ENCODE data around the gene SKOR1.

- TF ChIP-seq CTCF (conservative IDR thresholded peaks at IDR 0.05 in 1 of 2, IDR thresholded peaks at IDR 0.05 in 1 of 2; ENCODE audit: extremely low read depth in 1 of 2, insufficient read depth in 1 of 2, low read depth in 1 of 2, low read length in 2 of 2) (no peak), EZH2 (IDR thresholded peaks at IDR 0.05; ENCODE audit: borderline replicate concordance, low read length) (no peak)
Observed at GRCh38 chr15:67853454-67853853, 28.1 kb downstream of the SKOR1 start.

Data from mammary epithelial cell (primary cell).